ENCODE data around the gene UPF2. TPM values are rescaled to one million over a fixed set of nuclear protein-coding genes. Genes with fewer than 3 reads are reported as not detected.
"Not testable (repeated sequence)": the region's sequence is repeated elsewhere in the genome, so short reads cannot be mapped to it uniquely, and the experiment has no call there.

Gene UPF2
- total RNA-seq, 3 donors from 2014 or later, result 20.6 to 36.8 (median 22.3) TPM

- H3K9me3 ChIP-seq, result peaks cover 2% of the 10 kb centered on the region
- intact Hi-C loops (cut with DNase I, micrococcal nuclease), result no loop called here
- DNase-seq (no peak), ATAC-seq (no peak)
- no peak overlapping the region for H3K4me3 ChIP-seq
- H3K36me3 ChIP-seq (ENCODE audit: low read depth), result no peaks in the 10 kb centered on the region
- TF ChIP-seq, protein P1, sequence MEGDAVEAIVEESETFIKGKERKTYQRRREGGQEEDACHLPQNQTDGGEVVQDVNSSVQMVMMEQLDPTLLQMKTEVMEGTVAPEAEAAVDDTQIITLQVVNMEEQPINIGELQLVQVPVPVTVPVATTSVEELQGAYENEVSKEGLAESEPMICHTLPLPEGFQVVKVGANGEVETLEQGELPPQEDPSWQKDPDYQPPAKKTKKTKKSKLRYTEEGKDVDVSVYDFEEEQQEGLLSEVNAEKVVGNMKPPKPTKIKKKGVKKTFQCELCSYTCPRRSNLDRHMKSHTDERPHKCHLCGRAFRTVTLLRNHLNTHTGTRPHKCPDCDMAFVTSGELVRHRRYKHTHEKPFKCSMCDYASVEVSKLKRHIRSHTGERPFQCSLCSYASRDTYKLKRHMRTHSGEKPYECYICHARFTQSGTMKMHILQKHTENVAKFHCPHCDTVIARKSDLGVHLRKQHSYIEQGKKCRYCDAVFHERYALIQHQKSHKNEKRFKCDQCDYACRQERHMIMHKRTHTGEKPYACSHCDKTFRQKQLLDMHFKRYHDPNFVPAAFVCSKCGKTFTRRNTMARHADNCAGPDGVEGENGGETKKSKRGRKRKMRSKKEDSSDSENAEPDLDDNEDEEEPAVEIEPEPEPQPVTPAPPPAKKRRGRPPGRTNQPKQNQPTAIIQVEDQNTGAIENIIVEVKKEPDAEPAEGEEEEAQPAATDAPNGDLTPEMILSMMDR (IDR thresholded peaks at IDR 0.05), result no peak
- H3K4me1 ChIP-seq (ENCODE audit: low read depth), result no peaks in the 10 kb centered on the region
These were observed 66.8 kb downstream of the UPF2 start for GRCh38 chr10:11975795-11976194.

GRCh38 chr10:11972523-11972922, 70.1 kb downstream of the UPF2 start:
- H3K36me3 ChIP-seq (ENCODE audit: low read depth); intact Hi-C loops (cut with DNase I, micrococcal nuclease); ATAC-seq; DNase-seq; H3K9me3 ChIP-seq; H3K4me3 ChIP-seq; H3K4me1 ChIP-seq (ENCODE audit: low read depth): not testable (repeated sequence)

DNA sequence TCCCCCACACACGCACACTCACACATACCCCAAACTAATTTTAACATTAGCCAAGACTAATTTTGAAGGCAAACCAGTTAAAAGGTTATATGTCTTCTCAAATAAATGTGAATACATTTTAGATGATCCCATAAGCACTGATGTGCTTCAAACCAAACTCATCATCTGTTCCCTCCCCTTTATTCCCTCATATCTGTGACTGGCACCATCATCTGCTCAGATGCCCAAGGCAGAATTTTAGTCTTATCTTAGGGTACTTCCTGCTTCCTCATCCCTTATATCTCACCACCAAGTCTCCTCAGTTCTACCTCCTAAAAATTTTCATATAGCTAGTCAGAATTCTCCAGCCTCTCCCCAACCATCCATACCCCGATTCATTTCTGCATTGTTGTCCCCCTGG, 80.4 kb downstream of the UPF2 start:
- Histone ChIP-seq H3K4me3 (no peak overlapping the region), H3K4me1 (ENCODE audit: low read depth) (no peaks in the 10 kb centered on the region), H3K36me3 (ENCODE audit: low read depth) (no peaks in the 10 kb centered on the region), H3K9me3 (no peaks in the 10 kb centered on the region)
- no peak for DNase-seq
- TF ChIP-seq, protein P1 (IDR thresholded peaks at IDR 0.05), result no peak
- ATAC-seq, result no peak
- intact Hi-C loops (cut with DNase I, micrococcal nuclease), result no loop called here

- H3K4me1 ChIP-seq (ENCODE audit: low read depth), result no peaks in the 10 kb centered on the region
- H3K9me3 ChIP-seq, result no peaks in the 10 kb centered on the region
- H3K36me3 ChIP-seq (ENCODE audit: low read depth), result no peaks in the 10 kb centered on the region
- intact Hi-C loops (cut with DNase I, micrococcal nuclease), result no loop called here
- DNase-seq, result no peak
- TF ChIP-seq, protein P1 (IDR thresholded peaks at IDR 0.05), result no peak
- no peak for ATAC-seq
- no peak overlapping the region for H3K4me3 ChIP-seq
These were observed 80.8 kb downstream of the UPF2 start for GRCh38 chr10:11961771-11962170.

- no peaks in the 10 kb centered on the region for H3K36me3 ChIP-seq (ENCODE audit: low read depth)
- H3K4me1 ChIP-seq (ENCODE audit: low read depth), result no peaks in the 10 kb centered on the region
- H3K4me3 ChIP-seq, result no peak overlapping the region
- no peak for ATAC-seq
- H3K9me3 ChIP-seq, result no peaks in the 10 kb centered on the region
- TF ChIP-seq, protein P1 (IDR thresholded peaks at IDR 0.05), result no peak
- no peak for DNase-seq
- intact Hi-C loops (cut with DNase I, micrococcal nuclease), result no loop called here
These were observed 82.6 kb downstream of the UPF2 start for GRCh38 chr10:11959966-11960365.

- no peak for DNase-seq
- TF ChIP-seq, protein P1 (IDR thresholded peaks at IDR 0.05), result no peak
- no peak for ATAC-seq
- Histone ChIP-seq H3K4me1 (ENCODE audit: low read depth) (no peaks in the 10 kb centered on the region), H3K36me3 (ENCODE audit: low read depth) (no peaks in the 10 kb centered on the region), H3K4me3 (no peak overlapping the region), H3K9me3 (no peaks in the 10 kb centered on the region)
- intact Hi-C loops (cut with DNase I, micrococcal nuclease), result no loop called here
These were observed 83.7 kb downstream of the UPF2 start for GRCh38 chr10:11958956-11959355.

Data from mucosa of descending colon (tissue), 3 donors.